RPMI8226 (cell line): ENCODE data around the gene CRELD1.

Source experiments
- DNase-seq: peaks from one replicate; pipeline ENCODE4 v3.0.0-alpha.2; 2015

The CRELD1 gene

GRCh38 chr3:9903904-9904303 is 29.7 kb upstream of the CRELD1 start:
- DNase-seq: no peak

DNA sequence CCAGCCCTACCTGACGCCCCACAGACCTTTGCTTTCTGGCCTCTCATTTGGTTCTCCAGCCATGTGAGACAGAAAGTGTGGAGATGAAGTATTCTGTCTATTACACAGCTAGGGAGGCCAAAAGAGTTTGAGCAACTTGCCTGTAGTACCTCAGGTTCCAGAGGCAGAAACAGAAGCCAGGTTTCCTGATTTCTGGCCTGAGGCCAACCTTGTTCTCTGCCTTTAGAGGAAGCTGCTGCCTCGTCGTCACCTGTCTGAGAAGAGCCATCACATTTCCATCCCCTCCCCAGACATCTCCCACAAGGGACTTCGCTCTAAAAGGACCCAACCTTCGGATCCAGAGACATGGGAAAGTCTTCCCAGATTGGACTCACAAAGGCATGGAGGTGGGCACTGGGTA is 27.2 kb upstream of the CRELD1 start:
- DNase-seq: peak; percentile 45

DNA sequence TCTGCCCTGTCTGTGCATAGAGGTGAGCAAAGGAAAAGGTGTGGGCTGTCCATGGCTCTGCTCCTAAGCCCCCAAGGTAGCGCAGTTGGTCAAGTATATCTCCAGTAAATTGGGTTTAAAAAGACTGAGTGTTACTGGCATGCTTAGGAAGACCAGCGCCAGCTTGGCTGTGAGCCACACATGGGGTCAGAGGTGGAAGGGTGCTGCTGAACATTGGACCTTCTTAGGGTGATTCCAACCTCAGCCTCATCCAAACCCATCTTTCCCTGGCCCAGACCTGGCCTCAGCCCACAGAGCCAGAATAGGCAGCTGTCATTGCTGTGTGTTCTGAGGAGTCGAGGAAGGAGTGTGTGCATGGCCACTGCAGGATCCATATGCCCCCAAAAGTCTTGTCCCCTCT is 25.3 kb upstream of the CRELD1 start:
- DNase-seq: no peak

DNA sequence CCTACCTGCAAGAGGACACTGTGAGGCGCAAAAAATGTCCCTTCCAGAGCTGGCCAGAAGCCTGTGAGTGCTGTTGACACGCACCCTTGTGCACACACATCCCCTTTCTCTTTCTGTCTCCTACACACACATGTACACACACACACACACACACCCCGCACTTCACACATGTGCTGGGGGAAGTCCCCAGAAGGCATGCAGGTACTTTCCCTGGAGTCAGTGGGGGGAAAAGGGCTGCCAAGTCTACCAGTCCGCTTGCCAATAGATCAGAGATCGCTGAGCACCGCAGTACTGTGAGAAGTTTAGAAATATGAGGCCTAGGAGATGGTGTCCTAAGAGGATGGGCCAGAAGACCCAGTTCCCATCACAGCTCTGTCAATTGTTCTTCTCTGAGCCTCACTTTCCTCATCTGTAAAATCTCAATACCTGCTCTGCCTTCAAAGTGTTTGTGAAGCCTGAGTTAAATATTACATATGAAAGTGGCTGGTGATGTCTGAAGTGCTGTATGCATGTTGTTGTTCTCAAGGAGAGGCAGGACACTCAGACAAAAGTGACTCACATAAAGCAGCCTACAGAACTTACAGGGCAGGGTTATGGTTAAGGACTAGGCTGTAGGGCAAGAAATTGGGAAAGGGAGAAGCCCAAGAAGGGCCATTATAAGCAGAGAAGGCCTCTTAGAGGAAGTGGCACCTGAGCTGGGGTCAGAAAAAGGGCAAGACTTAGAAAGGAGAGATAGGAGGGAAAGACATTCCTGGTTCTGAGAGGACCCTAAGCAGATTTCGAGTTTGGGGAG is 24.2 kb upstream of the CRELD1 start:
- DNase-seq: no peak

DNA sequence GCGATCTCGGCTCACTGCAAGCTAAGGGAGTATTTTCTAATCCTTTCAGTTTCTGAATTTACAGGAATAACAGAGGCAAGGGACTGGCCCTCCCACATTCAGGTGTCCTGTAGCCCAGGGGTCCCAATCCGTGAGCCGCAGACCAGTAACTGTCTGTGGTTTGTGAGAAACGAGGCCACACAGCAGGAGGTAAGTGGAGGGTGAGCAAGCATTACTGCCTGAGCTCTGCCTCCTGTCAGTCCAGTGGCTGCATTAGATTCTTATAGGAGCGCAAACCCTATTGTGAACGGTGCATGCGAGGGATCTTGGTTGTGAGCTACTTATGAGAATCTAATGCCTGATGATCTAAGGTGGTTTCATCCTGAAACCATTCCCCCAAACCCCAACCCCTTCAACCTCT is 21.8 kb upstream of the CRELD1 start:
- no peak for DNase-seq

- DNase-seq: no peak
Measured at GRCh38 chr3:9912294-9912935, 21.2 kb upstream of the CRELD1 start.

- no peak for DNase-seq
Measured at GRCh38 chr3:9913601-9914000, 20.0 kb upstream of the CRELD1 start.

DNA sequence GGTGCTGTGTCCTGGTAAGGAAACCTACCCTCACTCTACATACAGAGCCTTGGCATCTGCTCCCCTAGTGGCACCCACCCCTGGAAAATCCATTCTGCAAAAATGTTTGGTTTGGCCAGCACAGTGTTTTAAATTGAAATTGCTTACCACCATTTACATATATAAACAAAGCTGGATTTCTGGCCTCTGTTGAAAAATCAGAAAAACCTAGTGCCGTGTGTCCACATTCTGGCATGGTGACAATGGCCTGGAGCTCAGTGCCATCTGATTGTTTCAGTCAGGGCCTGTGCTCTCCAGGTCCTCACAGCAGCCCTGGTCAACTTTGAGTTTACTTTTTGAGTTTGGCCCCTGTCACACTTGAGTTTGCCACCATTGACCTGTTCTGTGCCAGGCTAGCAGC is 19.6 kb upstream of the CRELD1 start:
- DNase-seq: no peak

DNA sequence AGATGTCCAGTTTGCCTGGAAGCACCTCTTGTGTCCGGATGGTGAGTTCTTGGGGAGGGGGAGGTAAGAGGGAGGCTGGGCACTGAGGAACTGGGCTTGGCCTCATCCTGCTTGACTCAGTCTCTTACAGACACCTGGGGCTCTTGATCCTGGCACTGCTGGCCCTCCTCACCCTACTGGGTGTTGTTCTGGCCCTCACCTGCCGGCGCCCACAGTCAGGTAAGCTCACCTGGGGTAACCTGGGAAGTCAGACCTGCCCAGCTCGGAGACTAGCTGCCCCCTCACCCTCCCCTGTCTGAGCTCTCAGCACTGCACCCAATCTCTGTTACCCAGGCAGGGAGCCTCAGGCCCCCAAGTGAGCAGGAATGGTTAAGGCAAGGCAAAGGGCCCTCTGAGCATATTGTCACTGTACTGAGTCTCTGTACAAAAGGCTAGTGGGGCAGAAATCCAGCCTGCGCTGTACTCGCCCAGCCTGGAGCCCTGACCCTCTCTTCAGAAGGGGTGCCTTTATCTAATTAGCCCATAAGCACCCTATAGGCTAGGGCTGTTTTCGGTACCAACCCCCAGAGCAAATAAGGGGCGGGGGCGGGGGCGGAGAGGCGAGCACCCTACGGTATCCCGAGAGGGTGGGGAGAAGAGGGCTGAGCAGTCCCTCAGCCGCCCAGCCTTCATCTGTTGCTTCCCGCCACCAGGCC is 18.9 kb upstream of the CRELD1 start:
- DNase-seq: no peak

DNA sequence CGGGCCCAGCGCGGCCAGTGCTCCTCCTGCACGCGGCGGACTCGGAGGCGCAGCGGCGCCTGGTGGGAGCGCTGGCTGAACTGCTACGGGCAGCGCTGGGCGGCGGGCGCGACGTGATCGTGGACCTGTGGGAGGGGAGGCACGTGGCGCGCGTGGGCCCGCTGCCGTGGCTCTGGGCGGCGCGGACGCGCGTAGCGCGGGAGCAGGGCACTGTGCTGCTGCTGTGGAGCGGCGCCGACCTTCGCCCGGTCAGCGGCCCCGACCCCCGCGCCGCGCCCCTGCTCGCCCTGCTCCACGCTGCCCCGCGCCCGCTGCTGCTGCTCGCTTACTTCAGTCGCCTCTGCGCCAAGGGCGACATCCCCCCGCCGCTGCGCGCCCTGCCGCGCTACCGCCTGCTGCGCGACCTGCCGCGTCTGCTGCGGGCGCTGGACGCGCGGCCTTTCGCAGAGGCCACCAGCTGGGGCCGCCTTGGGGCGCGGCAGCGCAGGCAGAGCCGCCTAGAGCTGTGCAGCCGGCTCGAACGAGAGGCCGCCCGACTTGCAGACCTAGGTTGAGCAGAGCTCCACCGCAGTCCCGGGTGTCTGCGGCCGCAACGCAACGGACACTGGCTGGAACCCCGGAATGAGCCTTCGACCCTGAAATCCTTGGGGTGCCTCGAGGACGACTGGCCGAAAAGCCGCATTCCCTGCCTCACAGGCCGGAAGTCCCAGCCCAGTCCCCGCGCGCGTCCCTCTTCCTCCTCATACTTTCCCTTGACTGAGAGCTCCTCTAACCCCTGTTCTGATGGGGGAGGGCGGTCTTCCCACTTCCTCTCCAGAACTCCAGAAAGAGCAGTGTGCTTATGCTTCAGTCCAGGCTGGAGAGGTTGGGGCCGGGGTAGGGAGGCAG is 18.1 kb upstream of the CRELD1 start:
- DNase-seq: peak; percentile 54

- no peak for DNase-seq
Measured at GRCh38 chr3:9916346-9916733, 17.3 kb upstream of the CRELD1 start.

DNA sequence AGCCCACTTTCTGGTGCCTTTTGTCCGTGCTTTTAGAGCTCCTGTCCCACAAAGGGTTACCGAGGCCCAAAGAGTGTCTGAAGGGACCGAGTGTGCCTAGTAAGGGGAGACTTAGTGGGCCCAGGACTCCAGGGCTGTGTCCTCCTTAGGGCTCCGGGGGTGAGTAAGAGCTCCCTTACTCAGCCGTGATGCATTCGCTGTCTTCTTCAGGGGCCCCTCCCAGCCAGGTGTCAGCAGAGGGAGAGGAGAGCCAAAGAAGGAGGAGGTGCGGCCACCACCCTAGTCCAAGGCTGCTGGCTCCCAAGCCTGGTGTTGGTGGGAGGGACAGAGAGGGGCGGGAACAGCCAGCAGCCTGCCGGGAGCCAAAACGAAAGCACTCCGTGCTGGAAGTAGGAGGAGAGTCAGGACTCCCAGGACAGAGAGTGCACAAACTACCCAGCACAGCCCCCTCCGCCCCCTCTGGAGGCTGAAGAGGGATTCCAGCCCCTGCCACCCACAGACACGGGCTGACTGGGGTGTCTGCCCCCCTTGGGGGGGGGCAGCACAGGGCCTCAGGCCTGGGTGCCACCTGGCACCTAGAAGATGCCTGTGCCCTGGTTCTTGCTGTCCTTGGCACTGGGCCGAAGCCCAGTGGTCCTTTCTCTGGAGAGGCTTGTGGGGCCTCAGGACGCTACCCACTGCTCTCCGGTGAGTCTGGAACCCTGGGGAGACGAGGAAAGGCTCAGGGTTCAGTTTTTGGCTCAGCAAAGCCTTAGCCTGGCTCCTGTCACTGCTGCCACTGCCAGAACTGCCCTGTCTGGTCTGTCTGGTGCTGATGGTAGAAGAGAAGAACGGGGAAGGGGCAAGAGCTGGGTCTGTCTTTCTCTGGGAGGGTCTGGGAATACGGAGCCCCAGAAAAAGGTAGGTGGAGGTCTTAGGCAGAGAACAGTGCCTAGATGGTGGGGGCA is 16.6 kb upstream of the CRELD1 start, which contains the start of gene IL17RC:
Gene IL17RC (plus strand): TSS at position 365 of the 947 bp plus-strand sequence. CDS start 218 bp downstream, at position 583.
- DNase-seq: peak; percentile 75

- DNase-seq: no peak
Measured at GRCh38 chr3:9917820-9918219, 15.8 kb upstream of the CRELD1 start.

- DNase-seq: no peak
Measured at GRCh38 chr3:9918261-9919038, 15.2 kb upstream of the CRELD1 start.

DNA sequence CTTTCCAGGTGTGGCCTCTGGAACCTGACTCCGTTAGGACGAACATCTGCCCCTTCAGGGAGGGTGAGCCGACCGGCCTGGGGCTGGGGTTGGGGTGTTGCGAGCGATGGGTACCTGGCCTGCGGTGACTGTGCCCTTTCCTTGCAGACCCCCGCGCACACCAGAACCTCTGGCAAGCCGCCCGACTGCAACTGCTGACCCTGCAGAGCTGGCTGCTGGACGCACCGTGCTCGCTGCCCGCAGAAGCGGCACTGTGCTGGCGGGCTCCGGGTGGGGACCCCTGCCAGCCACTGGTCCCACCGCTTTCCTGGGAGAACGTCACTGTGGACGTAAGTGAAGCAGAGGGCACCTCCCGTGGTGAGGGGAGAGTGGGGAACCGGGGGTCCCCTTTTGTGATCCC is 5.5 kb upstream of the CRELD1 start:
- DNase-seq: no peak

GRCh38 chr3:9930804-9931418 is 2.7 kb upstream of the CRELD1 start:
- peak; percentile 17 for DNase-seq

- no peak for DNase-seq
Measured at GRCh38 chr3:9932535-9932842, 1.1 kb upstream of the CRELD1 start.

DNA sequence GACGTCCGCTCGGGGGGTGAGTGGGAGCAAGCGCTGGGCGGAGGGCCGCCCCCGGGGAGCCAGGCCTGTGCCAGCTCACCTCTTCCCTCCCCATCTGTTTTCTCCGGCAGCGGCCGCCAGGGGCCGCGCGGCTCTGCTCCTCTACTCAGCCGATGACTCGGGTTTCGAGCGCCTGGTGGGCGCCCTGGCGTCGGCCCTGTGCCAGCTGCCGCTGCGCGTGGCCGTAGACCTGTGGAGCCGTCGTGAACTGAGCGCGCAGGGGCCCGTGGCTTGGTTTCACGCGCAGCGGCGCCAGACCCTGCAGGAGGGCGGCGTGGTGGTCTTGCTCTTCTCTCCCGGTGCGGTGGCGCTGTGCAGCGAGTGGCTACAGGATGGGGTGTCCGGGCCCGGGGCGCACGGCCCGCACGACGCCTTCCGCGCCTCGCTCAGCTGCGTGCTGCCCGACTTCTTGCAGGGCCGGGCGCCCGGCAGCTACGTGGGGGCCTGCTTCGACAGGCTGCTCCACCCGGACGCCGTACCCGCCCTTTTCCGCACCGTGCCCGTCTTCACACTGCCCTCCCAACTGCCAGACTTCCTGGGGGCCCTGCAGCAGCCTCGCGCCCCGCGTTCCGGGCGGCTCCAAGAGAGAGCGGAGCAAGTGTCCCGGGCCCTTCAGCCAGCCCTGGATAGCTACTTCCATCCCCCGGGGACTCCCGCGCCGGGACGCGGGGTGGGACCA is 632 bp upstream of the CRELD1 start:
- DNase-seq: peak; percentile 91

DNA sequence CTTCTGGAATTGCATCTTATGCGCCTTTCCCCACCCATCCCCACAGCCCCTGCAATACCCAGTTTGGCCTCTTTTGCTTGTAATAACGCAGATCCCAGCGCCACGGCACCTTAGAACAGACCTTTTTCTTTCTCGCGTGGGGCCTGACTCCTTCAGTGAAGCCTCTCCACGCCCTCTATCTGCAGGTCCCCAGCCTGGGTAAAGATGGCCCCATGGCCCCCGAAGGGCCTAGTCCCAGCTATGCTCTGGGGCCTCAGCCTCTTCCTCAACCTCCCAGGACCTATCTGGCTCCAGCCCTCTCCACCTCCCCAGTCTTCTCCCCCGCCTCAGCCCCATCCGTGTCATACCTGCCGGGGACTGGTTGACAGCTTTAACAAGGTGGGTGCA is 594 bp downstream of the CRELD1 start:
- DNase-seq: peak; percentile 49

- no peak for DNase-seq
Measured at GRCh38 chr3:9934993-9935392, 1.4 kb downstream of the CRELD1 start.
